NCI-H1930 (cell line): ENCODE data around the gene ZNF620.
"Not testable (repeated sequence)": the region's sequence is repeated elsewhere in the genome, so short reads cannot be mapped to it uniquely, and the experiment has no call there.

Experiments used
- DNase-seq, 2 experiments: peaks; one replicate each; lab custom pipeline; 2025; lab: John Stamatoyannopoulos, UW

The ZNF620 gene

DNA sequence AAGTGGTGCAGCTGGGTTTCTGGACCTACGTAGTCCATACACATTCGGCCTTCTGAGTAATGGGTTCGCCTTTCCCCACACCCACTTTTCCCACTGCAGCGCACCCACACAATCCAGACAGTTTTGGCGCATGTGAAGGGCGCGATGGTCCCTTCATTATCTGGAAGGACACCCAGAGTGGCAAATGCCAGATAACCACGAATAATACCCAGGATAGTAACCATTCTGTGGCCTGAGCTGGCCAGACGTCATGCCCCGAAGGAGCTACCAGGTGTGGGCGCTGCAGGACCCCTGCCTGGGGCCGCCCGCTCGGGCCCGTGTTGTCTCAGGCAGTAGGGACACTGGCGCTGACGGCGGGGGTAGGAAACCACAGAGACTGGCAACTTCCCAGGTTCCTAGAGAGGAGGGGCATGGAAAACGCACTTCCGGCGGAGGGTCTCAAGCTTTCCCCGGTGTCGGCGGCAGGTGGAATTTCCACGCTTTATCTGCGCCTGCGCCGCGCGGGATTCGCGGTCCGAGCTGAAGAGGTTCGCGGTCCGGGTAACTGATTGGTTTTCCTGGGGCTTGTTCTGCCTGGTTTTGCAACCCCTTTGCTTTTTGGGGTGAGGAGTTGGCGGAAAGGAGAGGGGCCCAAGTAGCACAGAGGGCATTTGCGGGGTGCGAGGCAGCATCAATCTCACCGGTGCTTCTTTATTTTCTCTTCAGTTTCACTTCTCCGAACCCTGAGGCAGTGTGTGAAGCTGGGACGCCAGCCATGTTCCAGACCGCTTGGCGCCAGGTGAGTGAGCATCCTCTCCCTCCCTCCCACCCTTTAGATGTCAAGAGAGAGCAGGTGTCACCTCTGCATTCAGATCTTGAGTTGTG, at the start of gene ZNF620:
TSS of gene ZNF620 (plus strand) at position 441 of the 864 bp plus-strand sequence. CDS start at position 755, 314 bp downstream.
- peak; percentile 77 to 78 for DNase-seq

DNA sequence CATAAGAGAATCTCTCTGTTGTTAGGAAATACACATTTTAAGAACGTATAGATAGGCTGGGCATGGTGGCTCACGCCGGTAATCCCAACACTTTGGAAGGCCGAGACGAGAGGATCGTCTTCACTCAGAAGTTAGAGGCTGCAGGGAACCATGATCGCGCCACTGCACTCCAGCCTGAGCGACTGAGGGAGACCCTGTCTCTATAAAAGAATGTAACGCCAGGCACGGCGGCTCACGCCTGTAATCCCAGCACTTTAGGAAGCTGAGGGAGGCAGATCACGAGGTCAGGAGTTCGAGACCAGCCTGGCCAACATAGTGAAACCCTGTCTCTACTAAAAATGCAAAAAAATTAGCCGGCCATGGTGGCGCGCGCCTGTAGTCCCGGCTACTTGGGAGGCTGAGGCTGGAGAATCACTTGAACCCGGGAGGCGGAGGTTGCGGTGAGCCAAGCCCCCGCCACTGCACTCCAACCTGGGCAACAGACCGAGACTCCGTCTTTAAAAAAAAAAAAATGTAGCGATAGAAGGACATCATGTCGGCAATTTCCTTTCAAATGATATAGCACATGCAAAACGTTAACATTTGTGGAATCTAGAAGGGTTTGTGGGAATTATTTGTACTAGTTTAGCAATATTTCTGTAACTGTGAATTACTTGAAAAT, 49.4 kb upstream of the ZNF620 start:
- no peak for DNase-seq

DNA sequence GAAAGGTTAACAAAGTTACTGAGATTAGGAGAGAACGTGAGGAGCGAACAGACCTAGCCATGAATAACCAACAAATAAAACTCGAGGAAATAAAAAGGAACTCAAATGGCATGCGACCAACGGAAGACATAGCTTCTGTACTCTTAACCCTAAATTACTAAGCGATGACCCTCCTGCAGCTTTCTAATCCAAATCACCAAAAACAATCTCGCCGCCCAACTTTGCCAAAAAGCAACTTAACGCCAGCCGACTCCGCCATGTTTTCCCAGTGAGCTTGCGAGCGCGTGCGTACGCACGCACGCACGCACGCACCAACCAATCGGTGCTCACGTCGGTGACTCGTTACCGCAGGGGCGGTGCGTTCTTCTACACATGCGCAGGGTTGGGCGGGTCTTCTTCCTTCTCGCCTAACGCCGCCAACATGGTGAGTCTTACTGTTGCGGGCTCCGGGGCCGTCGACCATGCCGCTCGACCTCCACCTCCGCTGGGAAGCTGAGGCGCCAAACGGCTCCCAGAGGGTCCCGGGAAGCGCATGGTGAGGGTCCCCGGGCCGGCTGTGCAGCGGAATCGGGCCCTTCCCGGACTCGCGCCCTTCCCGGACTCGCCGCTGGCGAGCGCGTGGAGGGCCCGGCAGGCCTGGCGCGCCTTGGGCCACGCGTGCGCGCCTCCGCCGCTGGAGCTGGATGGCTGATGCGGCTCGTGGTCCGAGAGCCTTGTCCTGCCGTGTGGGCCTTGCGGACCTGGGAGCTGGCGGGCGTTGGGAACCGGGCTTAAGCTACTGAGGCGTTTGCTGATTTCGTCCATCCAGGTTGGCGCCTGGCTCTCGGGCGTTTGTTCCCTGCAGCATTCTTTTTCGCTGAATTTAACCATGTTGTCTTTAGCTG, 48.7 kb upstream of the ZNF620 start, which contains the start of gene RPL14:
TSS of gene RPL14 (plus strand) at position 400 of the 884 bp plus-strand sequence. CDS start at position 533, 133 bp downstream.
- DNase-seq = peak; percentile 80 to 86

DNA sequence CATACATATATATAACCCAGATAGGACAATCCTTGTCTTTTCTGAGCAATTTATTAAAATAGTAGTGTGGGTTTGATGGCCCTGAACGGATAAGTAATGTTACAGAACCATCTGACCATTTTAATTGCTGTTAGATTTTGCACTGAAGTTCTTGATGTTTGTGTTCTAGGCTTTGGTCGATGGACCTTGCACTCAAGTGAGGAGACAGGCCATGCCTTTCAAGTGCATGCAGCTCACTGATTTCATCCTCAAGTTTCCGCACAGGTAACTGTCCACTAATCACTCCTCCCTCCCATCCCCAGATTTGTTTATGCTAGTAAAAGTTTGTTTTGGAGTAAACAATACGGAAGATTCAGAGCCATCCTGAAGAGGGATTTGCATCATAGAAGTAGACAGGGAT, 47.4 kb upstream of the ZNF620 start:
- DNase-seq = no peak

DNA sequence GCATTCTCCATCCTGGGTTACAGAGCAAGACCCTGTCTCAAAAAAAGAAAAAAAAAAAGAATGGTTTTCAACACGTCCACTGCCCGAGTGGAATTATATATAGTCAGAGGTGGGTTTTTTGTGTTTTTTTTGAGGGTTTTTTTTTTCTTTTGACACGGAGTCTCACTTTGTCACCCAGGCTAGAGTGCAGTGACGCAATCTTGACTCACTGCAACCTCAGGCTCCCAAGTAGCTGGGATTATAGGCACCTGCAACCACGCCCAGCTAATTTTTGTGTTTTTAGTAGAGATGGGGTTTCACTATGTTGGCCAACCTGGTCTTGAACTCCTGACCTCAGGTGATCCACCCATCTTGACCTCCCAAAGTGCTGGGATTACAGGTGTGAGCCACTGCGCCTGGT, 45.4 kb upstream of the ZNF620 start:
- not testable (repeated sequence) for DNase-seq

DNA sequence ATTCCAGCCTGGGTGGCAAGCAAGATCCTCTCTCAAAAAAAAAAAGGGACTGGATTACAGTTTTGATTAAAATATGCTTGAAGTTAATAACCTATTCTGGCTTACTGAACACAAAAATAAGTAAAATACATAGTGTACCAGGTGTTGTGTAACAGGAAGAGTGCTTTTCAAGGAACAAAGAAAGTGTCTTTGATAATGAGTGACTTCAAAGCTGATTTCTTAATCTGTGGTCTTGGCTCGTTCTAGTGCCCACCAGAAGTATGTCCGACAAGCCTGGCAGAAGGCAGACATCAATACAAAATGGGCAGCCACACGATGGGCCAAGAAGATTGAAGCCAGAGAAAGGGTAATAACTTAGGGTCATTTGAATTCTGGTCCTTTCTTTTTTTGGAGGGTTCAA, 44.7 kb upstream of the ZNF620 start:
- no peak for DNase-seq

GRCh38 chr3:40462838-40463237, 43.0 kb upstream of the ZNF620 start:
- not testable (repeated sequence) for DNase-seq

GRCh38 chr3:40463579-40463978, 42.3 kb upstream of the ZNF620 start:
- no peak for DNase-seq

DNA sequence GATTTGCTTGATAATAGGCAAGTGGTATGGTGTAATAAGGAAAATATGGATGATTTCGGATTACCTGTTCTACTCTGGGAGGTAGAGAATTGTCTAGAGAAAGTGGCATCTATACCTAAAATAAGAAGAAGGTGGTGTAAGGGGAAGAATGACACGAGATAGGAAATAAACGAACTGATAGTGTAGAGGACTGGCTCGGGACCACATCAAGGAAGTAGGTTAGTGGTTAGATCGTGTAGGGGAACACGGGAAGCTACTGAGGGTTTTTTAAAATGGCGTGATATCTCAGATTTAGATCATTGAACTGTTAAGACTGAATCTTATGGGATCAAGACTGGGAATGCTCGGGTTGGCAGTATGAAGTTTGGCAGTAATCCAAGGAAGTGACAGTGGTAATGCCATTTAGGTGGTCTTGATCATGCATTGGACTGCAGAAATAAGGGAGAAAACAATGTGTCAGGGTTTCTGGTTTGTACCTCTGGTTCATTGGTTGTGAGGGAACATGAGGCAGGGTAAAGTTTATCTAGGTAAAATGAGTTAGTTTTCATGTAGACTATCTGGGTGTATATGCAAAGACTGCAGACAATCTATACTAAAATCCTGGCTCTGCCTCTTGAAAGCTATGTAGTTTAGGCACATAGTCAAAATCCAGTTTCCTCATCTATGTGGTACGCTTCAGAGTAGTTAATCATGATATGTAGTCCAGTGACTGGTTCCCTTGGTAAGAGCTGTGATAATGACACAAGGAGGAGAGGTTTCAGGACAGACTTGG, 41.3 kb upstream of the ZNF620 start:
- DNase-seq = no peak

GRCh38 chr3:40465111-40465407, 40.8 kb upstream of the ZNF620 start:
- DNase-seq = no peak

- no peak for DNase-seq
Observed at GRCh38 chr3:40465456-40465855, 40.4 kb upstream of the ZNF620 start.

- no peak for DNase-seq
Observed at GRCh38 chr3:40468018-40468417, 37.8 kb upstream of the ZNF620 start.

DNA sequence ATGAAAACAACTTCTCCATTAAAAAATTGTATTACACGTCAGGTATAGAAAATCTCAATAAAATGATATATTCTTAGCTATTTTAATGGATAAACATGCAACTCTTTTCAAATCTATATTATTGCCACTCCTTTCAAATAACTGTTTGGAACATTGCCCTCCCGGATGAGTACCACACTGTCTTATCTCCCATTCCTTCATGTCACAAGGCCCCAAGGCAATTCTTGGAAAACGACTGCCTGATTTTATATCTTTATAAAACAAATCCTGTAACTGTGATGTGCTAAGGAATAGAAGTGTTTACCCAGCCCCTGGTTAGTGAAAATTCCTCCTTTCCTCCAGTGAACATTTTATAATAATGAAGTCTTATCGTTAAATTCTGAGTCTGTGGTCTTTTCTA, 35.1 kb upstream of the ZNF620 start:
- no peak for DNase-seq

DNA sequence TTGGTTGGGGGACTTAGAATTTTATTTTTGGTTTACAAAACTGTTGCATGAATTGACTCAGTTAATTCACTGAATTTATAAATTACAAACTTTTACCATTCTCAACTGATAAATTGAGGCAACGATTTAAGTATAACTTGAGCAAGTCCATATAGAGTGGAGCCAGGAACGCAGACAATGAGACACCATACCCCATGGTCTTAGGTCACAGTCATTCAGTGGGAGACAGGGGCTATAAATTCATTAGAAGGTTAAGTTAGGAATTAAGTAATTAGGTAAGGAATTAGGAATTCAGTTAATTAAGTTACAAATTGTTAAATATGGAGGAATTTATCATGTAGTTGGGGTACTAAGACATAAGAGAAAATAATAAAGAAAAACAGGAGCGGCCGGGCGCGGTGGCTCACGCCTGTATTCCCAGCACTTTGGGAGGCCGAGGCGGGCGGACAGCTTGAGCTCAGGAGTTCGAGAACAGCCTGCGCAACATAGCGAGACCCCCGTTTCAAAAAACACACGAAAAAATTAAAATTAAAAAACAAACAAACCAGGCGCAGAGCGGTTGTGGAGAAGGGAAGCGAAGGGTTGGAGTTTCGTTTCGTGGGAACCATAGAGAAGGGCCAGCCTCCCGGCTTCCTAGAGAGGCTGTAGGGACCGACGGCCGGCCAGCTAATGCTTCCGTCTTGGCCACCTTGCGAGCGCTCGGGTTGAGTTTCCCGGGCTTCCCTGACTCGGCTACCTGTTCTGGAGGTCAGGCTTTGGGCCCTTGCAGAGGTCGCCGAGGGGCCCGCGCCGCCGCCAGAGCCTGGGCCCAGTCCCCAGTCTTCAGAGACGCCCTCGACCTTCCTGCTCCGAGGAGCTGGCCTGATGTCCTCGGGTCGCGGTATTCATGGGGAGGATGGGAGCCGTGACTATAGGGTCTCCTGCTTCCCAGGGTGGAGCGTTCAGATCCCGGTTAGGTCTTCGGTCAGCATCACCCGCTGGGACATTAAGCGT, 29.1 kb upstream of the ZNF620 start, which contains the start of gene ZNF619:
TSS of gene ZNF619 (plus strand) at position 645 of the 993 bp plus-strand sequence. CDS start 858 bp downstream, outside the sequence.
- peak; percentile 5 to 50 for DNase-seq

- DNase-seq = no peak
Observed at GRCh38 chr3:40477666-40478065, 28.2 kb upstream of the ZNF620 start.

DNA sequence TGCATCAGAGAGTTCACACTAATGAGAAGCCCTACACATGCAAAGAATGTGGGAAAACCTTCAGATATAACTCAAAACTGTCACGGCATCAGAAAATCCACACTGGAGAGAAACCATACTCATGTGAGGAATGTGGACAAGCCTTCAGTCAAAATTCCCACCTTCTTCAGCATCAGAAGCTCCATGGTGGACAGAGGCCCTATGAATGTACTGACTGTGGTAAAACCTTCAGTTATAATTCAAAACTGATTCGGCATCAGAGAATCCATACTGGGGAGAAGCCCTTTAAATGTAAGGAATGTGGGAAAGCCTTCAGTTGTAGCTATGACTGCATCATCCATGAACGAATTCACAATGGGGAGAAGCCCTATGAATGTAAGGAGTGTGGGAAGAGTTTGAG, 18.7 kb upstream of the ZNF620 start:
- no peak for DNase-seq

DNA sequence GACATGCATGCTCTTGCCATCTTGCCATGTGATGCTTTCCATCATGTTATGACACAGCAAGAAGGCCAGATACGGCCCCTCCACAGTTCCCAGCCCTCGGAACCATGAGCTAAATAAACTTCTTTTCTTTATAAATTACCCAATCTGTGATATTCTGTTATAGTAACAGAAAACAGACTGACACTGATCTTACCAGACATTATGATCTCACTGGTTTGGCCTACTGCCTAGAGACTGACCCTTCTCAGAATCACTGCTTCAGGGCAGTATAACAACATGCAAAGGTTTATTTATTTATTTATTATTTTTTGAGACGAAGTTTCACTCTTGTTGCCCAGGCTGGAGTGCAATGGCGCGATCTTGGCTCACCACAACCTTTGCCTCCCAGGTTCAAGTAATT, 14.9 kb upstream of the ZNF620 start:
- DNase-seq = no peak

DNA sequence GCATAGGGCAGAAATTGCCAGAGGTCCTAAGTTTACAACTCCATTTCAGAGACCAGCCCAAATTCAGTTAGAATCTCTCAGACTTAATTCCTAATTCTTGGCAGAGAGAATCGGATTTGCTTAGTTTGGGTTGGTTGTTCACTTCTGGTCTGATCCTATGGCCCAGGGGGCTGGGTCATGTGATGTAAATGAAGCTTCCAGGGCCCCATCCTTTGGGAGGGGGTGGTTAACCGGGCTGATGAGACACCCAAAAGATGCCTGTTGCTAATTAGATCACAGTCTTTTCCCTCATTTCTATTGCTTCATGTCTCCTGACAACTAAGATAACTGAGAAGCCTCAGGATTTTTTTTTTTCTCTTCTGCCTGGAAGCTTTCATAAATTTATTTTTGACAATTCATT, 11.1 kb upstream of the ZNF620 start:
- no peak for DNase-seq

DNA sequence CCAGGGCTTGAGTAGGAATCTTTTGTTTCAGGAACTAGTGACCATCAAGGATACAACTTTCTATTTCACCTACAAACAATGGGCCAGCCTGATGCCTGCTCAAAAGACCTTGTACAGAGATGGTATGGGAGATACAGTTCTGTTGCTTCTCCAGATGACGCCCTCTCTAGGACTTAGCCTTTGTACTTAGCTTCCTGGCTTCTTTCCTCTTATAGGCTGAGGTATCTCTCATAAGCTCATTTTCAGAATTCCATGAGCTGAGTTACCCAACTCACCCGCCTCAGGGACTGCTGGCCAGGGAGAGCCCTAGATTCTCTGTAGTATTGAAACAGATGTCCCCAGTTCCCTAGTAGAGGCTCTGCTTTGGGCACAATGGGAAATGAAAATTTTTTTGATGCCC, 8.6 kb upstream of the ZNF620 start:
- DNase-seq = no peak

DNA sequence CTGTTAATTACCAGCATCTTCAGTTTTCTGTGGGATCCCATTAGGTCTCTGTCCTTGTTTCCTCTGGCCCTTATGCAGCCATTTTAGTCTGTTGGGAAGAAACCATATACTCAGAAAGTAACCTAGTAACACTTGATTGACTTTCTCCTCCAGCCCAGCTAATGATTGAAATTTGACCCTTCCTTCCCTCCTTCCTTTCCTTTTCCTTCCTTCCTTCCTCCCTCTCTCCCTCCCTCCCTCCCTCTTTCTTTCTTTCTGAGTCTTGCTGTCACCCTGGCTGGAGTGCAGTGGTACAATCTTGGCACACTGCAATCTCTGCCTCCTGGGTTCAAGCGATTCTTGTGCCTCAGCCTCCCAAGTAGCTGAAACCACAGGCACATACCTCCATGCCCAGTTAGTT, 5.9 kb upstream of the ZNF620 start:
- no peak for DNase-seq
